Activated CD4-positive, alpha-beta T cell treated with anti-CD3 and anti-CD28 coated beads, Interleukin-2, amount 10 ng/mL, durations not matched to agents 7 days and 5 days (primary cell): Measurements from ENCODE around the gene TENT4A. TPM values are rescaled to one million over a fixed set of nuclear protein-coding genes. Genes with fewer than 3 reads are reported as not detected.
A peak's percentile ranks its signal among the peaks of the same experiment; 100 is the strongest.

Source experiments
- CTCF ChIA-PET: fragments of 350-600 bp; sonication (Branson Sonifier 250); formaldehyde crosslinking; loops from one replicate; lab custom pipeline; 2021; ENCODE audit warnings: antibody characterized with exemption; lab: Charles Lee
- POLR2A ChIA-PET: fragments of 350-600 bp; sonication (Branson Sonifier 250); formaldehyde crosslinking; loops from one replicate; lab custom pipeline; 2021; ENCODE audit warnings: antibody characterized with exemption; lab: Charles Lee
- DNase-seq: peaks from one replicate; pipeline ENCODE4 v3.0.0-alpha.2; 2020
- H3K27ac Mint-ChIP-seq: one replicate; pipeline ENCODE4 v1.8.0; 2021; ENCODE audit warnings: mild to moderate bottlenecking, moderate library complexity, mixed read lengths
- H3K27me3 Mint-ChIP-seq: one replicate; pipeline ENCODE4 v1.8.0; 2021; ENCODE audit warnings: mixed read lengths
- H3K36me3 Mint-ChIP-seq: one replicate; pipeline ENCODE4 v1.8.0; 2021; ENCODE audit warnings: low read depth, mixed read lengths
- H3K4me1 Mint-ChIP-seq: one replicate; pipeline ENCODE4 v1.8.0; 2021; ENCODE audit warnings: mixed read lengths
- H3K4me3 Mint-ChIP-seq: one replicate; pipeline ENCODE4 v1.8.0; 2021; ENCODE audit warnings: mild to moderate bottlenecking, moderate library complexity, mixed read lengths
- H3K9me3 Mint-ChIP-seq: one replicate; pipeline ENCODE4 v1.8.0; 2021; ENCODE audit warnings: mixed read lengths
- total RNA-seq, 2 experiments: library from RNA; stranded (reverse); gene quantifications; one replicate each; pipeline ENCODE4 v1.2.3, GENCODE V29; 2021

The TENT4A gene
- total RNA-seq, 2 experiments from 2014 or later: 37.4 to 41.9 TPM

- Mint-ChIP-seq H3K36me3 (no peaks in the 10 kb centered on the region), H3K27me3 (peaks cover 7% of the 10 kb centered on the region), H3K27ac (no peak overlapping the region), H3K4me3 (no peak overlapping the region), H3K9me3 (no peaks in the 10 kb centered on the region), H3K4me1 (peaks cover 7% of the 10 kb centered on the region)
- CTCF ChIA-PET: interaction anchor here (1.8 kb wide), 1 partner anchor 11 kb away, joined by 6 read pairs; no protein-coding TSS in a partner anchor
- POLR2A ChIA-PET: no interaction called here
- peak; percentile 42 for DNase-seq
These were observed 67.7 kb downstream of the TENT4A start for GRCh38 chr5:6780802-6781391.

- ChIA-PET CTCF (no interaction called here), POLR2A (no interaction called here)
- no peak for DNase-seq
- Mint-ChIP-seq H3K27ac (no peak overlapping the region), H3K4me1 (peaks cover 10% of the 10 kb centered on the region), H3K36me3 (no peaks in the 10 kb centered on the region), H3K4me3 (no peak overlapping the region), H3K27me3 (no peaks in the 10 kb centered on the region), H3K9me3 (no peaks in the 10 kb centered on the region)
These were observed 68.5 kb downstream of the TENT4A start for GRCh38 chr5:6781716-6782115.

- ChIA-PET CTCF (no interaction called here), POLR2A (no interaction called here)
- H3K36me3 Mint-ChIP-seq: no peaks in the 10 kb centered on the region
- H3K27ac Mint-ChIP-seq: no peak overlapping the region
- H3K9me3 Mint-ChIP-seq: no peaks in the 10 kb centered on the region
- DNase-seq: no peak
- peaks cover 10% of the 10 kb centered on the region for H3K4me1 Mint-ChIP-seq
- H3K4me3 Mint-ChIP-seq: no peak overlapping the region
- H3K27me3 Mint-ChIP-seq: no peaks in the 10 kb centered on the region
These were observed 70.6 kb downstream of the TENT4A start for GRCh38 chr5:6783787-6784186.

DNA sequence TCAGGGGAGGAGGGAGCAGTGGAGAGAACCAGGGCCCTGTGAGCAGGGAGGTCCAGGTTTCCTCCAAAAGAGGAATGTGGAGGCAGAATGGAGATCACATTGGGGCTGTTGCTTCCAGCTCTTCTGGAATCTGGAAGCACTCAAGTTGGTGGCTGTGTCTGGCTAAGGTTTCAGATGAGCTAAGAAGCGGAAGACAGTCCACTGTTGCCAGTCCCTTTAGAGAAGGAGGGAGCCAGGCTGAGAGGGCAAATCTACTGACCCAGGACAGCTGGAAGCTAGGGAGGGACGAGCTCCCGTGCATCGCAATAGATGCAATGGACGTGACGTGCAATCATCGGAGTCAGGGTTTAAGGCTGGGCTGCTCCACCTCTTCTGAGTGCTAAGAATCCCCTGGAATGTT lies 71.2 kb downstream of the TENT4A start:
- no peaks in the 10 kb centered on the region for H3K27me3 Mint-ChIP-seq
- H3K4me1 Mint-ChIP-seq: peaks cover 10% of the 10 kb centered on the region
- POLR2A ChIA-PET: no interaction called here
- H3K36me3 Mint-ChIP-seq: no peaks in the 10 kb centered on the region
- DNase-seq: no peak
- H3K9me3 Mint-ChIP-seq: no peaks in the 10 kb centered on the region
- CTCF ChIA-PET: interaction anchor here (1.0 kb wide), 1 partner anchor 1085 kb away, joined by 3 read pairs; the partner anchor contains the start of genes FASTKD3 and MTRR
- no peak overlapping the region for H3K27ac Mint-ChIP-seq
- no peak overlapping the region for H3K4me3 Mint-ChIP-seq

DNA sequence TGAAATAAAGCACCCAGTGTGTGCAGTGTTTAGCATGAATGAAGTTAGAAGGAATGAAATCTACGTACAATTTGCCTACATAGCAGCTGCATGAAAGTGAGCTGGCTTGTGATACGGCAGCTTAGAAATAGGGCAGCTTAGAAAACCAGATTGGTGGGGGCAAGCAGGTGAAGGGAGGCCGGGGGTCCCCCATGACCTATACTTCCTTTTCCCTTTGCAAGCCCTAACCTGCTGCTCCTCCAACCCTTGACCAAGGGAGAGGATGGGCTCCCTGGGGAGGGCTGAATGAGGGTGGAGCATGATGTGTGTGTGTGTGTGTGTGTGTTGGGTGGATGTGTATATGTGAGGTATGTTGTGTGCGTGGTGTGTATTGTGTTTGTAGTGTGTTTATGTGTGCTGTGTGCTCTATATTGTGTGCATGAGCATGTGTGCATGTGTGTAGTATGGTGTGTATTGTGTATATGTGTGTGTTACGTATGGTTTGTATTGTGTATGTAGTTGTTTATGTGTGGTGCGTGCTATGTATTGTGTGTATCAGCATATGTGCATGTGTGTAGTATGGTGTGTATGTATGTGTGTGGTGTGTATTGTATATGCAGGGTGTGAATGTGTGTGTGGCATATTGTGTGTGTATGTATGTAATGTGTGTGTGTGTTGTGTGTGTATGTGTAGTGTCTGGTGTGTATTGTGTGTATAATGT lies 72.1 kb downstream of the TENT4A start:
- peaks cover 3% of the 10 kb centered on the region for H3K27me3 Mint-ChIP-seq
- POLR2A ChIA-PET: no interaction called here
- no peaks in the 10 kb centered on the region for H3K36me3 Mint-ChIP-seq
- H3K27ac Mint-ChIP-seq: no peak overlapping the region
- DNase-seq: no peak
- no peaks in the 10 kb centered on the region for H3K9me3 Mint-ChIP-seq
- H3K4me1 Mint-ChIP-seq: peaks cover 10% of the 10 kb centered on the region
- H3K4me3 Mint-ChIP-seq: no peak overlapping the region
- CTCF ChIA-PET: interaction anchor here (1.0 kb wide), 1 partner anchor 1084 kb away, joined by 3 read pairs; the partner anchor contains the start of genes FASTKD3 and MTRR

DNA sequence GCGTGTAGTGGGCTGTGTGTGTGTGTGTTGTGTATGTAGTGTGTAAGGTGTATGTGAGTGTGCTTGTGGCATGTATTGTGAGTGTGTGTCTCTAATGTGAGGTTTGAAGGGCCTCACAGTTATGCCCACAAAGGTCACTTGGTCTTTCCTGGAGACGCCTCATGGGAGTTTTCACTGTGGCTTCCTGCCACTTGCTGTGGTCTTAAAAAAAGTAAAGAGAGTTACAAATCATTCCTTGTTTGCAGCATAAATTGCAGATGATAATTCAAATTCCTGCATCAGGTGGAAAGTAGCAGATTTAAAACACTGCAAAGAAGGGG lies 72.6 kb downstream of the TENT4A start:
- Mint-ChIP-seq H3K9me3 (no peaks in the 10 kb centered on the region), H3K36me3 (no peaks in the 10 kb centered on the region), H3K27ac (no peak overlapping the region), H3K4me1 (peaks cover 10% of the 10 kb centered on the region), H3K27me3 (peaks cover 3% of the 10 kb centered on the region), H3K4me3 (no peak overlapping the region)
- POLR2A ChIA-PET: no interaction called here
- CTCF ChIA-PET: no interaction called here
- no peak for DNase-seq

- Mint-ChIP-seq H3K9me3 (no peaks in the 10 kb centered on the region), H3K27me3 (peaks cover 12% of the 10 kb centered on the region), H3K4me3 (no peak overlapping the region), H3K4me1 (peaks cover 10% of the 10 kb centered on the region), H3K27ac (no peak overlapping the region), H3K36me3 (no peaks in the 10 kb centered on the region)
- ChIA-PET CTCF (interaction anchor here (0.7 kb wide), 1 partner anchor 34 kb away, joined by 3 read pairs; no protein-coding TSS in a partner anchor), POLR2A (no interaction called here)
- DNase-seq: no peak
These were observed 73.7 kb downstream of the TENT4A start for GRCh38 chr5:6786786-6787495.

DNA sequence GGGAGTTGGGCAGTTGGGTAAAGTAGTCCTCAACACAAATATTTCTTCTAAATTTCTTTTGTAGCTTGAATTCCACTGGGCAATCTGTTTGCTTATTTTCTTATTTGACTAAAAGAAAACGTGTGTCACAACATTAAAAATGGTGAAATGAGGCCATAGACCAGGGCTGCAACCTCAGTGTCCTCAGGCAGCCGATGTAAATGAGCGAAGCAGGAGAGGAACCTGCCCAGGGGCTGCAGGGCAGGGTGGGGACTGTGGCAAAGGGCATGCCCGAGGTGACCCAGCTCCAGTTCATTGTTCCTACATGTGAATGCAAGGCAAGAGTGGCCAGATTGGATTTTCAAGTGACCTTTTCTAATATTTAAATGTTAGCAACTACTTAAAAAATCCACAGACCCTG lies 74.7 kb downstream of the TENT4A start:
- CTCF ChIA-PET: interaction anchor here (0.7 to 1.4 kb wide), 2 partner anchors 8 to 33 kb away, joined by 3 read pairs; no protein-coding TSS in a partner anchor
- DNase-seq: no peak
- Mint-ChIP-seq H3K4me1 (peaks cover 11% of the 10 kb centered on the region), H3K27ac (no peak overlapping the region), H3K27me3 (peaks cover 12% of the 10 kb centered on the region), H3K4me3 (no peak overlapping the region), H3K9me3 (no peaks in the 10 kb centered on the region), H3K36me3 (no peaks in the 10 kb centered on the region)
- POLR2A ChIA-PET: no interaction called here

- ChIA-PET CTCF (interaction anchor here (1.4 kb wide), 1 partner anchor 9 kb away, joined by 3 read pairs; no protein-coding TSS in a partner anchor), POLR2A (no interaction called here)
- Mint-ChIP-seq H3K4me1 (peaks cover 16% of the 10 kb centered on the region), H3K36me3 (no peaks in the 10 kb centered on the region), H3K27me3 (peaks cover 15% of the 10 kb centered on the region), H3K9me3 (no peaks in the 10 kb centered on the region), H3K27ac (no peak overlapping the region), H3K4me3 (no peak overlapping the region)
- no peak for DNase-seq
These were observed 75.2 kb downstream of the TENT4A start for GRCh38 chr5:6788439-6788838.

- POLR2A ChIA-PET: no interaction called here
- Mint-ChIP-seq H3K4me3 (no peak overlapping the region), H3K27me3 (peaks cover 15% of the 10 kb centered on the region), H3K4me1 (peaks cover 17% of the 10 kb centered on the region), H3K9me3 (no peaks in the 10 kb centered on the region), H3K36me3 (no peaks in the 10 kb centered on the region), H3K27ac (no peak overlapping the region)
- CTCF ChIA-PET: interaction anchor here (1.4 kb wide), 1 partner anchor 9 kb away, joined by 3 read pairs; no protein-coding TSS in a partner anchor
- no peak for DNase-seq
These were observed 75.9 kb downstream of the TENT4A start for GRCh38 chr5:6788956-6789649.

GRCh38 chr5:6790346-6790865 lies 77.2 kb downstream of the TENT4A start:
- Mint-ChIP-seq H3K27me3 (peaks cover 16% of the 10 kb centered on the region), H3K4me1 (peaks cover 15% of the 10 kb centered on the region), H3K4me3 (no peak overlapping the region), H3K27ac (no peak overlapping the region), H3K9me3 (no peaks in the 10 kb centered on the region), H3K36me3 (no peaks in the 10 kb centered on the region)
- CTCF ChIA-PET: no interaction called here
- POLR2A ChIA-PET: no interaction called here
- no peak for DNase-seq

DNA sequence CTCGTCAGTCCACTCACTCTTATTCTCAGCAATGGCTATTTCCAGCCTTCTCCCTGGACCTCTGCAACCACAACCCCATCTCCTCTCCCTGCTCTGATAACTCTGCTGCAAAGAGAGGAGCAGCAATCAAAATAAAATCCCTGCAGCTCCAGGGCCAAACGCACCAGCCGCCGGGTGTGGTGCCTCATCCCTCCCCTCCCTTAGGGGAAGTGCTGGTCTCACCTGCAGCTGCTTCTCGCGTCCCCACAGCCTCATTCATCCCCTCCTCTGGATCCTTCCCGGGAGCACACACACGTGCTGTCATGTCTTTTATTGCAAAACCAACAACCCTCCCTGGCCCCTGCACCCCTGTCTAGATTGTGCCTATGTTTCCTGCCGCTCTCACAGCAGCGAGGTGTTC lies 77.8 kb downstream of the TENT4A start:
- DNase-seq: no peak
- CTCF ChIA-PET: no interaction called here
- H3K9me3 Mint-ChIP-seq: no peaks in the 10 kb centered on the region
- POLR2A ChIA-PET: no interaction called here
- H3K36me3 Mint-ChIP-seq: no peaks in the 10 kb centered on the region
- no peak overlapping the region for H3K4me3 Mint-ChIP-seq
- no peak overlapping the region for H3K27ac Mint-ChIP-seq
- peaks cover 16% of the 10 kb centered on the region for H3K27me3 Mint-ChIP-seq
- H3K4me1 Mint-ChIP-seq: peaks cover 8% of the 10 kb centered on the region
